Transverse colon (tissue), 4 donors: ENCODE data around the gene CLEC5A.

Experiments used
- CTCF ChIP-seq, 5 experiments: fragments of 200-600 bp in 3 of 5; fragments of 450-650 bp in 2 of 5; sonication (generic) in 3 of 5; IDR thresholded peaks; 1 replicate in 2 of 5; 2 replicates in 3 of 5; pipeline ENCODE4 v1.5.1; 2016 to 2017; ENCODE audit warnings: antibody characterized with exemption in 5 of 5, inconsistent platforms in 3 of 5, mild to moderate bottlenecking in 2 of 5, moderate library complexity in 1 of 5
- EP300 ChIP-seq: sonication (generic); formaldehyde crosslinking; IDR thresholded peaks from one replicate; pipeline ENCODE4 v1.6.1; 2017; ENCODE audit warnings: antibody characterized with exemption, low read depth
- POLR2A ChIP-seq: fragments of 450-650 bp; IDR thresholded peaks from one replicate; pipeline ENCODE4 v1.6.1; 2016; ENCODE audit warnings: antibody characterized with exemption, mild to moderate bottlenecking, moderate library complexity
- POLR2AphosphoS5 ChIP-seq, 3 donors: sonication (generic); formaldehyde crosslinking; IDR thresholded peaks; one replicate each; pipeline ENCODE4 v1.6.1; 2016; ENCODE audit warnings: antibody characterized with exemption in 3 of 3

GRCh38 chr7:141992688-141993087 is 45.9 kb upstream of the CLEC5A start:
- TF ChIP-seq EP300 (no peak), POLR2A (no peak), CTCF (IDR thresholded peaks at IDR 0.05) (no peak), POLR2AphosphoS5 (IDR thresholded peaks at IDR 0.05) (no peak)
